ENCODE results near the gene OR51A2. TPM values are rescaled to one million over a fixed set of nuclear protein-coding genes. Genes with fewer than 3 reads are reported as not detected.
A peak's percentile ranks its signal among the peaks of the same experiment; 100 is the strongest.

OR51A2 gene
- total and polyA plus RNA-seq, 2 of the 13 experiments (the other 11 are each of a cell fraction or from before 2014, with no cell fraction given), result not detected

DNA sequence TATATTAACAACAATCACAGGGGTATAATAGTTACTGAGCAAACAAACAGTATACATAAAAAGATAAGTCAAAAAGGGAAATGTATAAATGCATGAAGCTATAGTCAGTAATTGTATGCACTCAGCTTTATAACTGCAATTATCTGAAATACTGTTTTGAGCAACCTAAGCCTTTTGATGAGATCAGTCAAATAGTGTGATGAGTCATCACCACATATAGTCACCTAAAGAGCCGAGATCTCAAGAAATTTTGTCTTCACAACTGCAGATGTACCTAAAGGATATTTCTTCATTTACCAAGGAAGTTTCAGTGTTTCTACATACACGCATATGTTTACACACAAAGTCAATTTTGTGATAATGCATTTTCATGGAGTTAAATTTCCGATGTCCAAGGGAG lies 5.4 kb upstream of the OR51A2 start:
- peak; percentile 32; the same call in 1 of the 2 replicates for TF ChIP-seq CREB1 (IDR thresholded peaks at IDR 0.05)
- no peak for TF ChIP-seq CREB1 (CRISPR knock-in tag; IDR thresholded peaks at IDR 0.05)
- no peak for TF ChIP-seq ZNF709 (CRISPR knock-in tag; IDR thresholded peaks at IDR 0.05)
- TF ChIP-seq SP1 (IDR thresholded peaks at IDR 0.05), result no peak
- no peak for TF ChIP-seq SP1 (CRISPR knock-in tag; IDR thresholded peaks at IDR 0.05)

GRCh38 chr11:4957396-4957795 lies 1.9 kb upstream of the OR51A2 start:
- Histone ChIP-seq H4K20me1 (ENCODE audit: insufficient read depth, low read length) (no peaks in the 10 kb centered on the region), H3K9me3 (ENCODE audit: low read length) (no peaks in the 10 kb centered on the region), H3K4me1 (ENCODE audit: insufficient read depth, low read length) (no peaks in the 10 kb centered on the region), H3K9ac (ENCODE audit: insufficient read depth, low read depth, low read length) (no peak overlapping the region), H3K36me3 (replicated peaks in 1 of 2; ENCODE audit: control insufficient read depth in 1 of 2, insufficient read depth in 2 of 2, low read length in 2 of 2) (no peaks in the 10 kb centered on the region), H3K4me2 (ENCODE audit: low read depth, low read length) (no peak overlapping the region), H3K27ac (ENCODE audit: extremely low read length, insufficient read depth, low read length) (no peak overlapping the region), H3K4me3 (replicated peaks in 1 of 3; ENCODE audit: insufficient read depth in 1 of 3, low read depth in 2 of 3, low read length in 3 of 3) (no peak overlapping the region), H3K27me3 (ENCODE audit: control insufficient read depth in 1 of 2, insufficient read depth in 2 of 2, low read length in 2 of 2) (peaks cover 0 to 3% of the 10 kb centered on the region in 2 experiments; a peak in 1 of 5 replicates), H2AFZ (ENCODE audit: low read length) (no peak overlapping the region), H3K79me2 (ENCODE audit: insufficient read depth, low read length) (no peaks in the 10 kb centered on the region)
- no TSS peak for BruUV-seq (replicated peaks)
- intact Hi-C loops (cut with micrococcal nuclease; ENCODE audit: unreplicated experiment) (no loop called here), in situ Hi-C loops (cut with HindIII; ENCODE audit: extremely low pct_ligation_motif_present, low pct_unique_long_range_greater_than_20kb) (no loop called here)
- ChIA-PET CTCF (ENCODE audit: low intra/inter-chr PET ratio, low total read pairs) (no interaction called here), POLR2A (no interaction called here)
- DNase-seq (ENCODE audit: low spot score) (no peak), FAIRE-seq (no peak), ATAC-seq (no peak)
- no peak for TF ChIP-seq ZNF280B (CRISPR knock-in tag; IDR thresholded peaks at IDR 0.05; ENCODE audit: borderline replicate concordance)
- no peak for TF ChIP-seq HDAC1 (CRISPR knock-in tag; IDR thresholded peaks at IDR 0.05)
- no peak for TF ChIP-seq GFI1 (CRISPR knock-in tag; IDR thresholded peaks at IDR 0.05; ENCODE audit: borderline replicate concordance)
- no peak for TF ChIP-seq RXRA (CRISPR knock-in tag; IDR thresholded peaks at IDR 0.05)
- no peak for TF ChIP-seq CBX2 (IDR thresholded peaks at IDR 0.05; ENCODE audit: low read depth, low read length)
- TF ChIP-seq CBX2 (CRISPR knock-in tag; IDR thresholded peaks at IDR 0.05; ENCODE audit: low read depth), result no peak
- no peak for TF ChIP-seq ZNF451 (CRISPR knock-in tag; IDR thresholded peaks at IDR 0.05)
- no peak for TF ChIP-seq ZNF768 (CRISPR knock-in tag; IDR thresholded peaks at IDR 0.05)
- no peak for TF ChIP-seq ZBTB2 (CRISPR knock-in tag; IDR thresholded peaks at IDR 0.05; ENCODE audit: low read depth)
- no peak for TF ChIP-seq ZFP41 (CRISPR knock-in tag; IDR thresholded peaks at IDR 0.05; ENCODE audit: borderline replicate concordance)
- no peak for TF ChIP-seq ZNF766 (CRISPR knock-in tag; IDR thresholded peaks at IDR 0.05; ENCODE audit: borderline replicate concordance)
- TF ChIP-seq ZNF777 (CRISPR knock-in tag; IDR thresholded peaks at IDR 0.05), result no peak
- no peak for TF ChIP-seq NFKBIZ (CRISPR knock-in tag; IDR thresholded peaks at IDR 0.05)
- TF ChIP-seq ZNF251 (CRISPR knock-in tag; IDR thresholded peaks at IDR 0.05), result no peak
- TF ChIP-seq MEF2D (CRISPR knock-in tag; IDR thresholded peaks at IDR 0.05), result no peak
- 1% methylated on average over 4 of the region's 4 CpGs for WGBS (ENCODE audit: low lambda C conversion rate)

More for the DNA sequence above, 5.4 kb upstream of the OR51A2 start:
- no peak for ATAC-seq
- Histone ChIP-seq H3K27ac (ENCODE audit: extremely low read length, insufficient read depth, low read length) (no peak overlapping the region), H3K4me1 (ENCODE audit: insufficient read depth, low read length) (no peaks in the 10 kb centered on the region), H3K9ac (ENCODE audit: insufficient read depth, low read depth, low read length) (no peak overlapping the region), H2AFZ (ENCODE audit: low read length) (no peak overlapping the region), H3K79me2 (ENCODE audit: insufficient read depth, low read length) (no peaks in the 10 kb centered on the region), H3K4me2 (ENCODE audit: low read depth, low read length) (no peak overlapping the region), H3K9me3 (ENCODE audit: low read length) (no peaks in the 10 kb centered on the region), H4K20me1 (ENCODE audit: insufficient read depth, low read length) (no peaks in the 10 kb centered on the region), H3K27me3 (ENCODE audit: control insufficient read depth in 1 of 2, insufficient read depth in 2 of 2, low read length in 2 of 2) (peaks cover 0 to 3% of the 10 kb centered on the region in 2 experiments; a peak in 1 of 5 replicates), H3K4me3 (replicated peaks in 1 of 3; ENCODE audit: insufficient read depth in 1 of 3, low read depth in 2 of 3, low read length in 3 of 3) (no peak overlapping the region), H3K36me3 (replicated peaks in 1 of 2; ENCODE audit: control insufficient read depth in 1 of 2, insufficient read depth in 2 of 2, low read length in 2 of 2) (no peaks in the 10 kb centered on the region)
- 40% methylated on average over 3 of the region's 3 CpGs for WGBS (ENCODE audit: low lambda C conversion rate)
- BruUV-seq (replicated peaks), result no TSS peak
- POLR2A ChIA-PET, result no interaction called here
- intact Hi-C loops (cut with micrococcal nuclease; ENCODE audit: unreplicated experiment), result no loop called here
- in situ Hi-C loops (cut with HindIII; ENCODE audit: extremely low pct_ligation_motif_present, low pct_unique_long_range_greater_than_20kb), result no loop called here
- no peak for FAIRE-seq
- DNase-seq (ENCODE audit: low spot score), result no peak
- CTCF ChIA-PET (ENCODE audit: low intra/inter-chr PET ratio, low total read pairs), result no interaction called here

Data from HepG2 (cell line).